HG03025 (cell line): ENCODE measurements around the gene MUC5B.
"Not testable (repeated sequence)": the region's sequence is repeated elsewhere in the genome, so short reads cannot be mapped to it uniquely, and the experiment has no call there.

ENCODE experiments used
- ATAC-seq: cut with Tn5 transposase; IDR thresholded peaks from one replicate; pipeline ENCODE4 v1.9.1; 2021; ENCODE audit warnings: mild to moderate bottlenecking, moderate library complexity; ENCODE audit not compliant: unreplicated experiment, low FRiP score

The MUC5B gene

GRCh38 chr11:1261241-1262071 is 38.6 kb downstream of the MUC5B start:
- ATAC-seq: no peak

GRCh38 chr11:1262172-1263006 is 39.5 kb downstream of the MUC5B start:
- no peak for ATAC-seq

- ATAC-seq: no peak
These were observed 40.1 kb downstream of the MUC5B start for GRCh38 chr11:1263010-1263409.

GRCh38 chr11:1264444-1264843 is 41.6 kb downstream of the MUC5B start:
- ATAC-seq: not testable (repeated sequence)

GRCh38 chr11:1265480-1265879 is 42.6 kb downstream of the MUC5B start:
- ATAC-seq: not testable (repeated sequence)

- ATAC-seq: not testable (repeated sequence)
These were observed 44.1 kb downstream of the MUC5B start for GRCh38 chr11:1266976-1267375.

- ATAC-seq: no peak
These were observed 44.7 kb downstream of the MUC5B start for GRCh38 chr11:1267441-1268100.

GRCh38 chr11:1269957-1270356 is 47.1 kb downstream of the MUC5B start:
- ATAC-seq: no peak

- no peak for ATAC-seq
These were observed 47.6 kb downstream of the MUC5B start for GRCh38 chr11:1270476-1270875.

- no peak for ATAC-seq
These were observed 48.1 kb downstream of the MUC5B start for GRCh38 chr11:1271002-1271401.

- ATAC-seq: no peak
These were observed 48.5 kb downstream of the MUC5B start for GRCh38 chr11:1271406-1271805.

GRCh38 chr11:1271927-1272326 is 49.1 kb downstream of the MUC5B start:
- ATAC-seq: no peak

- ATAC-seq: no peak
These were observed 49.7 kb downstream of the MUC5B start for GRCh38 chr11:1272531-1272930.

GRCh38 chr11:1274501-1274900 is 51.6 kb downstream of the MUC5B start:
- no peak for ATAC-seq

GRCh38 chr11:1275021-1275420 is 52.2 kb downstream of the MUC5B start:
- ATAC-seq: no peak

GRCh38 chr11:1276041-1276790 is 53.4 kb downstream of the MUC5B start:
- no peak for ATAC-seq

GRCh38 chr11:1276866-1277615 is 54.2 kb downstream of the MUC5B start:
- ATAC-seq: no peak

GRCh38 chr11:1277936-1278512 is 55.2 kb downstream of the MUC5B start:
- no peak for ATAC-seq
